Keratinocyte (primary cell): ENCODE results near the gene CPNE4. TPM values are rescaled to one million over a fixed set of nuclear protein-coding genes. Genes with fewer than 3 reads are reported as not detected.
A peak's percentile ranks its signal among the peaks of the same experiment; 100 is the strongest.

ENCODE experiments used
- DNase-seq: peaks from one replicate; pipeline ENCODE4 v3.0.0-alpha.2; 2011; ENCODE audit warnings: low read depth, missing footprints, low spot score
- FAIRE-seq: peaks from 2 replicates; lab custom pipeline; 2011; peaks lifted over from hg19 to GRCh38; lab: Jason Lieb, UNC
- H2AFZ ChIP-seq: 2 replicates; pipeline ENCODE4 v1.6.0; 2012; ENCODE audit warnings: low read length, control low read depth, inconsistent platforms; ENCODE audit not compliant: control insufficient read depth
- H3K27ac ChIP-seq: 2 replicates; pipeline ENCODE4 v1.5.1; 2011; ENCODE audit warnings: low read length; ENCODE audit not compliant: control insufficient read depth, insufficient read depth
- H3K27me3 ChIP-seq: 3 replicates; pipeline ENCODE4 v1.6.0; 2011; ENCODE audit warnings: low read length; ENCODE audit not compliant: control insufficient read depth, insufficient read depth; ENCODE audit errors: extremely low read depth
- H3K36me3 ChIP-seq, 2 experiments: 2 replicates in 1 of 2; 3 replicates in 1 of 2; pipeline ENCODE4 v1.5.1; 2011; ENCODE audit warnings: low read length in 2 of 2, mild to moderate bottlenecking in 1 of 2; ENCODE audit not compliant: control insufficient read depth in 2 of 2, insufficient read depth in 2 of 2; ENCODE audit errors: extremely low read depth in 1 of 2
- H3K4me1 ChIP-seq: 3 replicates; pipeline ENCODE4 v1.5.1; 2011; ENCODE audit warnings: low read length; ENCODE audit not compliant: control insufficient read depth, insufficient read depth; ENCODE audit errors: extremely low read depth
- H3K4me2 ChIP-seq: 3 replicates; pipeline ENCODE4 v1.6.0; 2011; ENCODE audit warnings: low read depth, low read length; ENCODE audit not compliant: control insufficient read depth, insufficient read depth; ENCODE audit errors: extremely low read depth
- H3K4me3 ChIP-seq, 3 experiments: fragments of 200-600 bp in 1 of 3; sonication (generic) in 1 of 3; 2 replicates in 2 of 3; 3 replicates in 1 of 3; pipeline ENCODE4 v1.5.1; 2011 to 2016; ENCODE audit warnings: low read length in 3 of 3, mild to moderate bottlenecking in 3 of 3, control low read depth in 2 of 3, inconsistent platforms in 1 of 3, low read depth in 1 of 3, mixed read lengths in 1 of 3, mixed run types in 1 of 3, moderate library complexity in 1 of 3; ENCODE audit not compliant: control insufficient read depth in 2 of 3, insufficient read depth in 2 of 3; ENCODE audit errors: extremely low read depth in 1 of 3
- H3K79me2 ChIP-seq: 2 replicates; pipeline ENCODE4 v1.6.0; 2012; ENCODE audit warnings: low read length; ENCODE audit not compliant: control insufficient read depth, insufficient read depth
- H3K9ac ChIP-seq: 3 replicates; pipeline ENCODE4 v1.6.0; 2011; ENCODE audit warnings: low read length; ENCODE audit not compliant: control insufficient read depth, insufficient read depth; ENCODE audit errors: extremely low read depth
- H3K9me1 ChIP-seq: 3 replicates; pipeline ENCODE4 v1.6.0; 2011; ENCODE audit warnings: low read length; ENCODE audit not compliant: control insufficient read depth, insufficient read depth; ENCODE audit errors: extremely low read depth
- H3K9me3 ChIP-seq: 2 replicates; pipeline ENCODE4 v1.5.1; 2012; ENCODE audit warnings: low read depth, low read length; ENCODE audit not compliant: control insufficient read depth
- H4K20me1 ChIP-seq: 3 replicates; pipeline ENCODE4 v1.6.0; 2011; ENCODE audit warnings: low read length; ENCODE audit not compliant: control insufficient read depth, insufficient read depth; ENCODE audit errors: extremely low read depth
- CTCF ChIP-seq, 3 experiments: IDR thresholded peaks in 1 of 3; conservative IDR thresholded peaks in 1 of 3; optimal IDR thresholded peaks in 1 of 3; 2 replicates in 2 of 3; 3 replicates in 1 of 3; pipeline versions ENCODE3 to v1.5.1; 2011; ENCODE audit warnings: low read length in 3 of 3, mild to moderate bottlenecking in 3 of 3, moderate library complexity in 2 of 3, control low read depth in 1 of 3, inconsistent platforms in 1 of 3; ENCODE audit not compliant: insufficient read depth in 2 of 3; ENCODE audit errors: extremely low read depth in 1 of 3
- EZH2 ChIP-seq: IDR thresholded peaks from one replicate; pipeline ENCODE4 v1.6.1; 2012; ENCODE audit warnings: inconsistent platforms, mild to moderate bottlenecking, low read length, moderate library complexity
- dilution Hi-C: fragments of 300-500 bp; cut with MboI; formaldehyde crosslinking; loops from one replicate; pipeline ENCODE4 v1.7.0; 2020; ENCODE audit warnings: low sequenced_read_pairs; ENCODE audit not compliant: extremely low pct_ligation_motif_present
- polyA minus RNA-seq, 3 experiments: library from RNA; depleted of rRNA, polyadenylated mRNA; stranded (reverse); fragments of >200 nt; gene quantifications; 1 replicate in 1 of 3; 2 replicates in 1 of 3; 3 replicates in 1 of 3; pipeline ENCODE4 v1.2.3, GENCODE V29; 2011
- polyA plus RNA-seq, 5 experiments: library from polyadenylated mRNA; depleted of rRNA in 3 of 5; stranded (reverse) in 3 of 5; stranded (forward) in 1 of 5; unstranded in 1 of 5; fragments of >200 nt; gene quantifications; 1 replicate in 1 of 5; 2 replicates in 3 of 5; 3 replicates in 1 of 5; pipeline versions ENCODE4 v1.2.1 to v1.2.3, GENCODE V29; 2011 to 2012; ENCODE audit warnings: missing spikeins in 2 of 5, low read depth in 1 of 5, low replicate concordance in 1 of 5

The CPNE4 gene
- polyA plus RNA-seq (0.08 to 0.44 TPM (median 0.24 TPM) in 3 replicates), polyA minus RNA-seq (0.26 to 2.8 TPM (median 0.48 TPM) in 3 replicates)
- polyA plus RNA-seq (2011; ENCODE audit: low read depth), result 0.24 TPM
- polyA plus RNA-seq (2011; cell fraction: cytosol; rRNA removed), result 0.66 and 1.0 TPM in 2 replicates
- 0.76 and 1.00 TPM in 2 replicates for polyA plus RNA-seq (2011; cell fraction: nucleus; rRNA removed)
- polyA plus RNA-seq (2012; ENCODE audit: low replicate concordance), result 0.24 and 0.42 TPM in 2 replicates
- 0.96 TPM for polyA minus RNA-seq (2011; cell fraction: cytosol; rRNA and poly(A)+ RNA removed)
- 1.6 and 1.7 TPM in 2 replicates for polyA minus RNA-seq (2011; cell fraction: nucleus; rRNA and poly(A)+ RNA removed)

- FAIRE-seq (peak; percentile 67), DNase-seq (peak; percentile 28)
- peak within 1 kb of the TSS; percentile 45 for H2AFZ ChIP-seq
- H3K9ac ChIP-seq, result no peak within 1 kb of the TSS
- H3K79me2 ChIP-seq, result no peaks in the 10 kb centered on the region
- H3K9me3 ChIP-seq, result no peaks in the 10 kb centered on the region
- no peaks in the 10 kb centered on the region for H3K9me1 ChIP-seq
- no peaks in the 10 kb centered on the region for H3K36me3 ChIP-seq
- H3K27ac ChIP-seq, result no peak within 1 kb of the TSS
- peak within 1 kb of the TSS; percentile 74 for H3K4me2 ChIP-seq
- TF ChIP-seq CTCF (optimal IDR thresholded peaks at IDR 0.05 in 1 of 3, IDR thresholded peaks at IDR 0.05 in 1 of 3, conservative IDR thresholded peaks at IDR 0.05 in 1 of 3; ENCODE audit: extremely low read depth in 1 of 3, insufficient read depth in 2 of 3, low read length in 3 of 3) (peak; percentile 80 to 97 (median 90)), EZH2 (peak; percentile 62)
- H3K27me3 ChIP-seq, result peaks cover 25% of the 10 kb centered on the region
- dilution Hi-C loops, result no loop called here
- no peaks in the 10 kb centered on the region for H4K20me1 ChIP-seq
- peak within 1 kb of the TSS; percentile 34 to 54 (median 40) for H3K4me3 ChIP-seq
- H3K4me1 ChIP-seq, result peaks cover 6% of the 10 kb centered on the region
These were observed at the start of gene CPNE4 for GRCh38 chr3:132034486-132035464. TSS of gene CPNE4 (minus strand) at chr3:132035014.

- Histone ChIP-seq H3K9me1 (no peaks in the 10 kb centered on the region), H3K9me3 (no peaks in the 10 kb centered on the region), H4K20me1 (no peaks in the 10 kb centered on the region), H3K4me3 (no peak overlapping the region), H3K4me1 (no peaks in the 10 kb centered on the region), H3K36me3 (no peaks in the 10 kb centered on the region), H3K27ac (no peak overlapping the region), H3K4me2 (no peak overlapping the region), H3K27me3 (no peaks in the 10 kb centered on the region), H3K79me2 (no peaks in the 10 kb centered on the region), H3K9ac (no peak overlapping the region), H2AFZ (no peak overlapping the region)
- DNase-seq (no peak), FAIRE-seq (no peak)
- dilution Hi-C loops, result no loop called here
- TF ChIP-seq CTCF (optimal IDR thresholded peaks at IDR 0.05 in 1 of 3, IDR thresholded peaks at IDR 0.05 in 1 of 3, conservative IDR thresholded peaks at IDR 0.05 in 1 of 3; ENCODE audit: extremely low read depth in 1 of 3, insufficient read depth in 2 of 3, low read length in 3 of 3), result no peak
- TF ChIP-seq EZH2, result no peak
These were observed 48.9 kb upstream of the CPNE4 start for GRCh38 chr3:132083583-132084279.
